ENCODE measurements around the gene ASPSCR1. TPM values are rescaled to one million over a fixed set of nuclear protein-coding genes. Genes with fewer than 3 reads are reported as not detected.
A peak's percentile ranks its signal among the peaks of the same experiment; 100 is the strongest.

ASPSCR1 gene
- total and polyA plus RNA-seq, 2 of the 8 experiments (the other 6 are each of a cell fraction or from before 2014, with no cell fraction given), result 33.3 to 43.7 TPM

DNA sequence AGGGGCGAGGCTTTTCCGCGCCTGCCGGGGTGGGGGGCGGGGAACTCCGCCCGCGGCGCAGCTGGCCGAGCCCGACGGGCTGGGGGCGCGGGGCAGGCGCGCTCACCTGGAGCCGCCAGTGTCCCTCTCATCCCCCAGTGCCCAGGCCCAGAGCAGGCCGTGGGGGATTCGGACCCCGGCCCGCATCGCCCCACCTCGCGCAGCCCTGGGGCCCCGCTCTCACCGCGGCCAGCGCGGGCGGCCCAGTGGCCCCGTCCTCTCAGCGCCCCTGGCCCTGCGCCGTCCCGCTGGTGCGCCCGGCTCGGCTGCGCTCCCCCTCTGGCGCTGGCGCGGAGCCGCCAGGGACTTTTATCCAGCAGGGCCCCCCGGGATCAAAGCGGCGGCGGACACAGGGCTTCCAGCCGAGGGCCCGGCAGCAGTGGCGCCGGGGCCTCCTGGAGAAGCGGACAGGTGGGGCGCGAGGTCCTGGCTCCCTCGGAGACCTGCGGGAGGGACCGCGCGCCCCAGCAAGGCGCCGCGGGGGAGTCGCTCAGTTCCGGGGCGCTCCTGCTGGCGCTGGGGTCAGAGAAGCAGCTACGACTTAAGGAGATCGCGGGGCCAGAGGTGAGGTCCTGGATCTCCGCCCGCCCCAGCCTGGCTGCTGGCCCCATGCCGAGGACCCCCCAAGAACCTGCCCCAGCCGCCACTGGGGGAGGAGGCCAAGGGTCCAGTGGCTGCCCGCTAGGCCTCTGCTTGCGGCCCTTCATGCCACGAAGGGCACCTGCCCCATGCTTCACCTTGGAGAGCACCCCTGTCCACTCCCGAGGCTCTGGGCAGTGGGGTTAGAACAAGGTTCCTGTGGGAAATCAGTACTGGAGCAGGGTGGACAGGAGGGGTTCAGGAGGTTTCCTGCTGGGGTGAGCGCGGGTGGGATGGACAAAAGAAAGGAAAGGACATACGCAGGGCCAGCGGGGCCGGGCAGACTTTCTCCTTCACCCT is 15.6 kb upstream of the ASPSCR1 start (continued):
- TF ChIP-seq, protein P1, sequence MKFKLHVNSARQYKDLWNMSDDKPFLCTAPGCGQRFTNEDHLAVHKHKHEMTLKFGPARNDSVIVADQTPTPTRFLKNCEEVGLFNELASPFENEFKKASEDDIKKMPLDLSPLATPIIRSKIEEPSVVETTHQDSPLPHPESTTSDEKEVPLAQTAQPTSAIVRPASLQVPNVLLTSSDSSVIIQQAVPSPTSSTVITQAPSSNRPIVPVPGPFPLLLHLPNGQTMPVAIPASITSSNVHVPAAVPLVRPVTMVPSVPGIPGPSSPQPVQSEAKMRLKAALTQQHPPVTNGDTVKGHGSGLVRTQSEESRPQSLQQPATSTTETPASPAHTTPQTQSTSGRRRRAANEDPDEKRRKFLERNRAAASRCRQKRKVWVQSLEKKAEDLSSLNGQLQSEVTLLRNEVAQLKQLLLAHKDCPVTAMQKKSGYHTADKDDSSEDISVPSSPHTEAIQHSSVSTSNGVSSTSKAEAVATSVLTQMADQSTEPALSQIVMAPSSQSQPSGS (IDR thresholded peaks at IDR 0.05; ENCODE audit: low read length), result no peak
- TF ChIP-seq EZH2 (IDR thresholded peaks at IDR 0.05; ENCODE audit: low read depth, low read length, severe bottlenecking), result peak; percentile 63
- TF ChIP-seq, protein P2, sequence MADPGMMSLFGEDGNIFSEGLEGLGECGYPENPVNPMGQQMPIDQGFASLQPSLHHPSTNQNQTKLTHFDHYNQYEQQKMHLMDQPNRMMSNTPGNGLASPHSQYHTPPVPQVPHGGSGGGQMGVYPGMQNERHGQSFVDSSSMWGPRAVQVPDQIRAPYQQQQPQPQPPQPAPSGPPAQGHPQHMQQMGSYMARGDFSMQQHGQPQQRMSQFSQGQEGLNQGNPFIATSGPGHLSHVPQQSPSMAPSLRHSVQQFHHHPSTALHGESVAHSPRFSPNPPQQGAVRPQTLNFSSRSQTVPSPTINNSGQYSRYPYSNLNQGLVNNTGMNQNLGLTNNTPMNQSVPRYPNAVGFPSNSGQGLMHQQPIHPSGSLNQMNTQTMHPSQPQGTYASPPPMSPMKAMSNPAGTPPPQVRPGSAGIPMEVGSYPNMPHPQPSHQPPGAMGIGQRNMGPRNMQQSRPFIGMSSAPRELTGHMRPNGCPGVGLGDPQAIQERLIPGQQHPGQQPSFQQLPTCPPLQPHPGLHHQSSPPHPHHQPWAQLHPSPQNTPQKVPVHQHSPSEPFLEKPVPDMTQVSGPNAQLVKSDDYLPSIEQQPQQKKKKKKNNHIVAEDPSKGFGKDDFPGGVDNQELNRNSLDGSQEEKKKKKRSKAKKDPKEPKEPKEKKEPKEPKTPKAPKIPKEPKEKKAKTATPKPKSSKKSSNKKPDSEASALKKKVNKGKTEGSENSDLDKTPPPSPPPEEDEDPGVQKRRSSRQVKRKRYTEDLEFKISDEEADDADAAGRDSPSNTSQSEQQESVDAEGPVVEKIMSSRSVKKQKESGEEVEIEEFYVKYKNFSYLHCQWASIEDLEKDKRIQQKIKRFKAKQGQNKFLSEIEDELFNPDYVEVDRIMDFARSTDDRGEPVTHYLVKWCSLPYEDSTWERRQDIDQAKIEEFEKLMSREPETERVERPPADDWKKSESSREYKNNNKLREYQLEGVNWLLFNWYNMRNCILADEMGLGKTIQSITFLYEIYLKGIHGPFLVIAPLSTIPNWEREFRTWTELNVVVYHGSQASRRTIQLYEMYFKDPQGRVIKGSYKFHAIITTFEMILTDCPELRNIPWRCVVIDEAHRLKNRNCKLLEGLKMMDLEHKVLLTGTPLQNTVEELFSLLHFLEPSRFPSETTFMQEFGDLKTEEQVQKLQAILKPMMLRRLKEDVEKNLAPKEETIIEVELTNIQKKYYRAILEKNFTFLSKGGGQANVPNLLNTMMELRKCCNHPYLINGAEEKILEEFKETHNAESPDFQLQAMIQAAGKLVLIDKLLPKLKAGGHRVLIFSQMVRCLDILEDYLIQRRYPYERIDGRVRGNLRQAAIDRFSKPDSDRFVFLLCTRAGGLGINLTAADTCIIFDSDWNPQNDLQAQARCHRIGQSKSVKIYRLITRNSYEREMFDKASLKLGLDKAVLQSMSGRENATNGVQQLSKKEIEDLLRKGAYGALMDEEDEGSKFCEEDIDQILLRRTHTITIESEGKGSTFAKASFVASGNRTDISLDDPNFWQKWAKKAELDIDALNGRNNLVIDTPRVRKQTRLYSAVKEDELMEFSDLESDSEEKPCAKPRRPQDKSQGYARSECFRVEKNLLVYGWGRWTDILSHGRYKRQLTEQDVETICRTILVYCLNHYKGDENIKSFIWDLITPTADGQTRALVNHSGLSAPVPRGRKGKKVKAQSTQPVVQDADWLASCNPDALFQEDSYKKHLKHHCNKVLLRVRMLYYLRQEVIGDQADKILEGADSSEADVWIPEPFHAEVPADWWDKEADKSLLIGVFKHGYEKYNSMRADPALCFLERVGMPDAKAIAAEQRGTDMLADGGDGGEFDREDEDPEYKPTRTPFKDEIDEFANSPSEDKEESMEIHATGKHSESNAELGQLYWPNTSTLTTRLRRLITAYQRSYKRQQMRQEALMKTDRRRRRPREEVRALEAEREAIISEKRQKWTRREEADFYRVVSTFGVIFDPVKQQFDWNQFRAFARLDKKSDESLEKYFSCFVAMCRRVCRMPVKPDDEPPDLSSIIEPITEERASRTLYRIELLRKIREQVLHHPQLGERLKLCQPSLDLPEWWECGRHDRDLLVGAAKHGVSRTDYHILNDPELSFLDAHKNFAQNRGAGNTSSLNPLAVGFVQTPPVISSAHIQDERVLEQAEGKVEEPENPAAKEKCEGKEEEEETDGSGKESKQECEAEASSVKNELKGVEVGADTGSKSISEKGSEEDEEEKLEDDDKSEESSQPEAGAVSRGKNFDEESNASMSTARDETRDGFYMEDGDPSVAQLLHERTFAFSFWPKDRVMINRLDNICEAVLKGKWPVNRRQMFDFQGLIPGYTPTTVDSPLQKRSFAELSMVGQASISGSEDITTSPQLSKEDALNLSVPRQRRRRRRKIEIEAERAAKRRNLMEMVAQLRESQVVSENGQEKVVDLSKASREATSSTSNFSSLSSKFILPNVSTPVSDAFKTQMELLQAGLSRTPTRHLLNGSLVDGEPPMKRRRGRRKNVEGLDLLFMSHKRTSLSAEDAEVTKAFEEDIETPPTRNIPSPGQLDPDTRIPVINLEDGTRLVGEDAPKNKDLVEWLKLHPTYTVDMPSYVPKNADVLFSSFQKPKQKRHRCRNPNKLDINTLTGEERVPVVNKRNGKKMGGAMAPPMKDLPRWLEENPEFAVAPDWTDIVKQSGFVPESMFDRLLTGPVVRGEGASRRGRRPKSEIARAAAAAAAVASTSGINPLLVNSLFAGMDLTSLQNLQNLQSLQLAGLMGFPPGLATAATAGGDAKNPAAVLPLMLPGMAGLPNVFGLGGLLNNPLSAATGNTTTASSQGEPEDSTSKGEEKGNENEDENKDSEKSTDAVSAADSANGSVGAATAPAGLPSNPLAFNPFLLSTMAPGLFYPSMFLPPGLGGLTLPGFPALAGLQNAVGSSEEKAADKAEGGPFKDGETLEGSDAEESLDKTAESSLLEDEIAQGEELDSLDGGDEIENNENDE (IDR thresholded peaks at IDR 0.05; ENCODE audit: insufficient replicate concordance, low read length), result no peak
- TF ChIP-seq SP1 (IDR thresholded peaks at IDR 0.05; ENCODE audit: low read depth, low read length), result no peak
- TF ChIP-seq, protein P3, sequence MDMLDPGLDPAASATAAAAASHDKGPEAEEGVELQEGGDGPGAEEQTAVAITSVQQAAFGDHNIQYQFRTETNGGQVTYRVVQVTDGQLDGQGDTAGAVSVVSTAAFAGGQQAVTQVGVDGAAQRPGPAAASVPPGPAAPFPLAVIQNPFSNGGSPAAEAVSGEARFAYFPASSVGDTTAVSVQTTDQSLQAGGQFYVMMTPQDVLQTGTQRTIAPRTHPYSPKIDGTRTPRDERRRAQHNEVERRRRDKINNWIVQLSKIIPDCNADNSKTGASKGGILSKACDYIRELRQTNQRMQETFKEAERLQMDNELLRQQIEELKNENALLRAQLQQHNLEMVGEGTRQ (IDR thresholded peaks at IDR 0.05; ENCODE audit: low read length), result no peak
- no peak for TF ChIP-seq RBBP5 (IDR thresholded peaks at IDR 0.05; ENCODE audit: borderline replicate concordance, low read depth, low read length)
